Gastrocnemius medialis (tissue), 4 donors: ENCODE data around the gene ANO5.

Experiments
- CTCF ChIP-seq, 5 experiments: fragments of 450-650 bp in 3 of 5; fragments of 200-600 bp in 2 of 5; sonication (generic) in 2 of 5; IDR thresholded peaks in 4 of 5; conservative IDR thresholded peaks in 1 of 5; 1 replicate in 4 of 5; 2 replicates in 1 of 5; pipeline ENCODE4 v1.5.1; 2016 to 2019; ENCODE audit warnings: antibody characterized with exemption in 5 of 5, mild to moderate bottlenecking in 3 of 5, moderate library complexity in 3 of 5
- POLR2A ChIP-seq, 2 donors: fragments of 450-650 bp; IDR thresholded peaks; one replicate each; pipeline ENCODE4 v1.6.1; 2017; ENCODE audit warnings: antibody characterized with exemption in 2 of 2, mild to moderate bottlenecking in 2 of 2, moderate library complexity in 2 of 2

- TF ChIP-seq POLR2A (IDR thresholded peaks at IDR 0.05) (no peak), CTCF (IDR thresholded peaks at IDR 0.05 in 4 of 5, conservative IDR thresholded peaks at IDR 0.05 in 1 of 5) (no peak)
Measured at GRCh38 chr11:22179626-22180025, 13.3 kb upstream of the ANO5 start.
